Cortex of kidney (tissue), 1 donor: Measurements from ENCODE around the gene CYP8B1.

ENCODE experiments used
- DNase-seq: peaks from one replicate; lab custom pipeline; 2025; lab: John Stamatoyannopoulos, UW

The CYP8B1 gene

DNA sequence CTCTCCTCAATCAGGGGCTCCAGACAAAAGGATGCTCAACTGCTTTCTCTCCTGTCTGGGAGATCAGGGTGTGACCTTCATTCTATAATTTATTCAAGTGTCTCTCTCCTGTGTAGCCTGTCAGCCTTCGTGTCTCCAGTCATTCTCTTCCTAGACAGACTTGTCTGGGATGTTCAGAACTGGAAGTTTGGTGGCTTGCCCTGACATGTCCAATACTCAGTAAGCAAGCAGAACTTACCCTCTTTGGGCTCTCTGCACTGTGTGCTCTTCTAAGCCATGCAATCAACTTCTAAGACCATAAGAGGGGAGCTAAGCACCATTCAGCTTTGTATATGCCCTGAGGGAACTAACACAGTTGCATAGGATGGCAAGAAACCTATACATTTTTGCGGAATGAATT, 52.3 kb downstream of the CYP8B1 start:
- DNase-seq, result no peak

- DNase-seq, result no peak
Observed at GRCh38 chr3:42822828-42823227, 52.9 kb downstream of the CYP8B1 start.
